Measurements from ENCODE around the gene FAT1.

The FAT1 gene

GRCh38 chr4:186622788-186623464 is 100.7 kb downstream of the FAT1 start:
- Mint-ChIP-seq H3K36me3 (ENCODE audit: low read depth) (no peaks in the 10 kb centered on the region), H3K4me1 (ENCODE audit: low read depth) (no peaks in the 10 kb centered on the region), H3K27ac (no peak overlapping the region), H3K27me3 (no peaks in the 10 kb centered on the region), H3K4me3 (no peak overlapping the region), H3K9me3 (peaks cover 4% of the 10 kb centered on the region)

GRCh38 chr4:186621959-186622553 is 101.6 kb downstream of the FAT1 start:
- Mint-ChIP-seq H3K36me3 (ENCODE audit: low read depth) (no peaks in the 10 kb centered on the region), H3K9me3 (peaks cover 8% of the 10 kb centered on the region), H3K27ac (no peak overlapping the region), H3K4me1 (ENCODE audit: low read depth) (no peaks in the 10 kb centered on the region), H3K27me3 (no peaks in the 10 kb centered on the region), H3K4me3 (no peak overlapping the region)

GRCh38 chr4:186619088-186619487 is 104.6 kb downstream of the FAT1 start:
- no peaks in the 10 kb centered on the region for H3K36me3 Mint-ChIP-seq (ENCODE audit: low read depth)
- no peak overlapping the region for H3K27ac Mint-ChIP-seq
- peaks cover 14% of the 10 kb centered on the region for H3K9me3 Mint-ChIP-seq
- H3K4me3 Mint-ChIP-seq: no peak overlapping the region
- no peaks in the 10 kb centered on the region for H3K4me1 Mint-ChIP-seq (ENCODE audit: low read depth)
- H3K27me3 Mint-ChIP-seq: no peaks in the 10 kb centered on the region

GRCh38 chr4:186617921-186618320 is 105.7 kb downstream of the FAT1 start:
- Mint-ChIP-seq H3K36me3 (ENCODE audit: low read depth) (no peaks in the 10 kb centered on the region), H3K27me3 (no peaks in the 10 kb centered on the region), H3K4me3 (no peak overlapping the region), H3K27ac (no peak overlapping the region), H3K4me1 (ENCODE audit: low read depth) (no peaks in the 10 kb centered on the region), H3K9me3 (peaks cover 14% of the 10 kb centered on the region)

GRCh38 chr4:186607490-186607889 is 116.2 kb downstream of the FAT1 start:
- no peaks in the 10 kb centered on the region for H3K27me3 Mint-ChIP-seq
- H3K4me1 Mint-ChIP-seq (ENCODE audit: low read depth): no peaks in the 10 kb centered on the region
- no peak overlapping the region for H3K4me3 Mint-ChIP-seq
- H3K9me3 Mint-ChIP-seq: peaks cover 9% of the 10 kb centered on the region
- H3K36me3 Mint-ChIP-seq (ENCODE audit: low read depth): no peaks in the 10 kb centered on the region
- H3K27ac Mint-ChIP-seq: no peak overlapping the region

- H3K4me1 Mint-ChIP-seq (ENCODE audit: low read depth): no peaks in the 10 kb centered on the region
- peaks cover 9% of the 10 kb centered on the region for H3K9me3 Mint-ChIP-seq
- no peaks in the 10 kb centered on the region for H3K27me3 Mint-ChIP-seq
- no peak overlapping the region for H3K27ac Mint-ChIP-seq
- no peak overlapping the region for H3K4me3 Mint-ChIP-seq
- no peaks in the 10 kb centered on the region for H3K36me3 Mint-ChIP-seq (ENCODE audit: low read depth)
These were observed 117.1 kb downstream of the FAT1 start for GRCh38 chr4:186606591-186606992.

- Mint-ChIP-seq H3K4me1 (ENCODE audit: low read depth) (no peaks in the 10 kb centered on the region), H3K4me3 (no peak overlapping the region), H3K36me3 (ENCODE audit: low read depth) (no peaks in the 10 kb centered on the region), H3K27ac (no peak overlapping the region), H3K9me3 (peaks cover 9% of the 10 kb centered on the region), H3K27me3 (no peaks in the 10 kb centered on the region)
These were observed 118.3 kb downstream of the FAT1 start for GRCh38 chr4:186605261-186605865.

GRCh38 chr4:186604124-186604807 is 119.4 kb downstream of the FAT1 start:
- Mint-ChIP-seq H3K4me1 (ENCODE audit: low read depth) (no peaks in the 10 kb centered on the region), H3K27me3 (no peaks in the 10 kb centered on the region), H3K9me3 (peaks cover 9% of the 10 kb centered on the region), H3K27ac (no peak overlapping the region), H3K36me3 (ENCODE audit: low read depth) (no peaks in the 10 kb centered on the region), H3K4me3 (no peak overlapping the region)

- Mint-ChIP-seq H3K4me3 (no peak overlapping the region), H3K27ac (no peak overlapping the region), H3K4me1 (ENCODE audit: low read depth) (no peaks in the 10 kb centered on the region)
These were observed 120.7 kb downstream of the FAT1 start for GRCh38 chr4:186602978-186603377.

GRCh38 chr4:186599483-186599882 is 124.2 kb downstream of the FAT1 start:
- Mint-ChIP-seq H3K27me3 (no peaks in the 10 kb centered on the region), H3K9me3 (peaks cover 8% of the 10 kb centered on the region), H3K4me3 (no peak overlapping the region), H3K27ac (no peak overlapping the region), H3K36me3 (ENCODE audit: low read depth) (no peaks in the 10 kb centered on the region), H3K4me1 (ENCODE audit: low read depth) (no peaks in the 10 kb centered on the region)

More at GRCh38 chr4:186602978-186603377, 120.7 kb downstream of the FAT1 start:
- Mint-ChIP-seq H3K36me3 (ENCODE audit: low read depth) (no peaks in the 10 kb centered on the region), H3K9me3 (peaks cover 9% of the 10 kb centered on the region), H3K27me3 (no peaks in the 10 kb centered on the region)

- Mint-ChIP-seq H3K36me3 (ENCODE audit: low read depth) (no peaks in the 10 kb centered on the region), H3K27me3 (no peaks in the 10 kb centered on the region), H3K4me1 (ENCODE audit: low read depth) (no peaks in the 10 kb centered on the region), H3K27ac (no peak overlapping the region), H3K9me3 (peaks cover 5% of the 10 kb centered on the region), H3K4me3 (no peak overlapping the region)
These were observed 125.0 kb downstream of the FAT1 start for GRCh38 chr4:186598686-186599085.

GRCh38 chr4:186596850-186597390 is 126.7 kb downstream of the FAT1 start:
- Mint-ChIP-seq H3K4me3 (no peak overlapping the region), H3K36me3 (ENCODE audit: low read depth) (no peaks in the 10 kb centered on the region), H3K9me3 (no peaks in the 10 kb centered on the region), H3K27me3 (no peaks in the 10 kb centered on the region), H3K27ac (no peak overlapping the region), H3K4me1 (ENCODE audit: low read depth) (no peaks in the 10 kb centered on the region)

GRCh38 chr4:186596346-186596745 is 127.3 kb downstream of the FAT1 start:
- no peak overlapping the region for H3K4me3 Mint-ChIP-seq
- no peaks in the 10 kb centered on the region for H3K27me3 Mint-ChIP-seq
- H3K4me1 Mint-ChIP-seq (ENCODE audit: low read depth): no peaks in the 10 kb centered on the region
- H3K27ac Mint-ChIP-seq: no peak overlapping the region
- no peaks in the 10 kb centered on the region for H3K36me3 Mint-ChIP-seq (ENCODE audit: low read depth)
- no peaks in the 10 kb centered on the region for H3K9me3 Mint-ChIP-seq

- Mint-ChIP-seq H3K4me3 (no peak overlapping the region), H3K27me3 (no peaks in the 10 kb centered on the region), H3K9me3 (no peaks in the 10 kb centered on the region), H3K36me3 (ENCODE audit: low read depth) (no peaks in the 10 kb centered on the region), H3K4me1 (ENCODE audit: low read depth) (no peaks in the 10 kb centered on the region), H3K27ac (no peak overlapping the region)
These were observed 130.1 kb downstream of the FAT1 start for GRCh38 chr4:186593587-186593973.

GRCh38 chr4:186592966-186593586 is 130.6 kb downstream of the FAT1 start:
- Mint-ChIP-seq H3K27ac (no peak overlapping the region), H3K4me3 (no peak overlapping the region), H3K4me1 (ENCODE audit: low read depth) (no peaks in the 10 kb centered on the region), H3K36me3 (ENCODE audit: low read depth) (no peaks in the 10 kb centered on the region), H3K27me3 (no peaks in the 10 kb centered on the region), H3K9me3 (no peaks in the 10 kb centered on the region)
